WTC11 (cell line): Measurements from ENCODE around the gene CARD19. TPM values are rescaled to one million over a fixed set of nuclear protein-coding genes. Genes with fewer than 3 reads are reported as not detected.

ENCODE experiments used
- ATAC-seq: fragments of 200-7000 bp; cut with Tn5 transposase; 2 replicates; pipeline ENCODE4 v1.10.0; 2021; ENCODE audit warnings: mild to moderate bottlenecking, moderate library complexity
- CTCF ChIA-PET: fragments of 300-600 bp; sonication (Branson Sonifier 250); formaldehyde crosslinking; loops from one replicate; lab custom pipeline; 2021; ENCODE audit warnings: antibody characterized with exemption; lab: Charles Lee
- POLR2A ChIA-PET: fragments of 350-600 bp; sonication (Branson Sonifier 250); formaldehyde crosslinking; loops from one replicate; lab custom pipeline; 2021; ENCODE audit warnings: antibody characterized with exemption; lab: Charles Lee
- DNase-seq: peaks from one replicate; pipeline ENCODE4 v3.0.0; 2021; ENCODE audit warnings: low spot score
- H3K27ac Mint-ChIP-seq: 2 replicates; pipeline ENCODE4 v1.8.0; 2021; ENCODE audit warnings: mixed read lengths
- H3K27me3 Mint-ChIP-seq: 2 replicates; pipeline ENCODE4 v1.8.0; 2021; ENCODE audit warnings: low read depth, mild to moderate bottlenecking, moderate library complexity, mixed read lengths
- H3K36me3 Mint-ChIP-seq: 2 replicates; pipeline ENCODE4 v1.8.0; 2021; ENCODE audit warnings: mixed read lengths
- H3K4me1 Mint-ChIP-seq: 2 replicates; pipeline ENCODE4 v1.8.0; 2022; ENCODE audit warnings: mixed read lengths
- H3K4me3 Mint-ChIP-seq: 2 replicates; pipeline ENCODE4 v1.8.0; 2021; ENCODE audit warnings: mild to moderate bottlenecking, moderate library complexity, mixed read lengths
- H3K9me3 Mint-ChIP-seq: 2 replicates; pipeline ENCODE4 v1.8.0; 2021; ENCODE audit warnings: mixed read lengths
- AR ChIP-seq: fragments of 250-450 bp; sonication (Bioruptor Pico); IDR thresholded peaks from 2 replicates; pipeline ENCODE4 v1.9.0; 2021; ENCODE audit warnings: mild to moderate bottlenecking
- ARID4B ChIP-seq: sonication (generic); formaldehyde crosslinking; IDR thresholded peaks from 2 replicates; pipeline ENCODE4 v1.8.0; 2023; ENCODE audit warnings: missing genetic modification reagents, mild to moderate bottlenecking, borderline replicate concordance
- CREB1 ChIP-seq: sonication (generic); formaldehyde crosslinking; IDR thresholded peaks from 2 replicates; pipeline ENCODE4 v1.8.0; 2023; ENCODE audit warnings: mild to moderate bottlenecking, missing genetic modification reagents
- CTCF ChIP-seq: fragments of 200-600 bp; IDR thresholded peaks from 2 replicates; pipeline ENCODE4 v1.8.0; 2022; ENCODE audit warnings: antibody characterized with exemption
- ETV6 ChIP-seq: sonication (generic); formaldehyde crosslinking; IDR thresholded peaks from 2 replicates; pipeline ENCODE4 v1.8.1; 2022; ENCODE audit warnings: mild to moderate bottlenecking, missing genetic modification reagents
- FOXP1 ChIP-seq: sonication (generic); formaldehyde crosslinking; IDR thresholded peaks from 2 replicates; pipeline ENCODE4 v1.8.0; 2022; ENCODE audit warnings: missing genetic modification reagents, mild to moderate bottlenecking, moderate library complexity, borderline replicate concordance
- GTF2I ChIP-seq: fragments of 250-450 bp; sonication (Bioruptor Pico); conservative IDR thresholded peaks from 2 replicates; pipeline ENCODE4 v1.4.0; 2021; ENCODE audit warnings: mild to moderate bottlenecking
- JAZF1 ChIP-seq: fragments of 250-450 bp; sonication (Bioruptor Pico); IDR thresholded peaks from 2 replicates; pipeline ENCODE4 v1.9.0; 2021; ENCODE audit warnings: moderate library complexity, mild to moderate bottlenecking, inconsistent platforms
- MXD4 ChIP-seq: fragments of 250-450 bp; sonication (Bioruptor Pico); IDR thresholded peaks from 2 replicates; pipeline ENCODE4 v1.8.0; 2021; ENCODE audit warnings: mild to moderate bottlenecking, moderate library complexity, borderline replicate concordance
- SOX15 ChIP-seq: fragments of 250-450 bp; sonication (Bioruptor Pico); IDR thresholded peaks from 2 replicates; pipeline ENCODE4 v1.9.0; 2021; ENCODE audit warnings: mild to moderate bottlenecking
- SP1 ChIP-seq: sonication (generic); formaldehyde crosslinking; conservative IDR thresholded peaks from 2 replicates; pipeline ENCODE4 v1.8.1; 2022; ENCODE audit warnings: missing genetic modification reagents
- TEAD1 ChIP-seq: sonication (generic); formaldehyde crosslinking; IDR thresholded peaks from 2 replicates; pipeline ENCODE4 v1.8.0; 2022; ENCODE audit warnings: mild to moderate bottlenecking, missing genetic modification reagents
- TP53 ChIP-seq: sonication (generic); formaldehyde crosslinking; IDR thresholded peaks from 2 replicates; pipeline ENCODE4 v1.8.1; 2023; ENCODE audit warnings: mild to moderate bottlenecking, missing genetic modification reagents
- ZNF671 ChIP-seq: fragments of 250-450 bp; sonication (Bioruptor Pico); IDR thresholded peaks from 2 replicates; pipeline ENCODE4 v1.8.0; 2021; ENCODE audit warnings: mild to moderate bottlenecking
- total RNA-seq: library from RNA; stranded (reverse); gene quantifications from 3 replicates; pipeline ENCODE4 v1.2.3, GENCODE V29; 2021
- TF ChIP-seq, protein P1 (sequence below): fragments of 250-450 bp; sonication (Bioruptor Pico); IDR thresholded peaks from 2 replicates; pipeline ENCODE4 v1.9.0; 2021; ENCODE audit warnings: mild to moderate bottlenecking, borderline replicate concordance

The CARD19 gene
- total RNA-seq, 1 experiment from 2014 or later = 34.5 TPM

DNA sequence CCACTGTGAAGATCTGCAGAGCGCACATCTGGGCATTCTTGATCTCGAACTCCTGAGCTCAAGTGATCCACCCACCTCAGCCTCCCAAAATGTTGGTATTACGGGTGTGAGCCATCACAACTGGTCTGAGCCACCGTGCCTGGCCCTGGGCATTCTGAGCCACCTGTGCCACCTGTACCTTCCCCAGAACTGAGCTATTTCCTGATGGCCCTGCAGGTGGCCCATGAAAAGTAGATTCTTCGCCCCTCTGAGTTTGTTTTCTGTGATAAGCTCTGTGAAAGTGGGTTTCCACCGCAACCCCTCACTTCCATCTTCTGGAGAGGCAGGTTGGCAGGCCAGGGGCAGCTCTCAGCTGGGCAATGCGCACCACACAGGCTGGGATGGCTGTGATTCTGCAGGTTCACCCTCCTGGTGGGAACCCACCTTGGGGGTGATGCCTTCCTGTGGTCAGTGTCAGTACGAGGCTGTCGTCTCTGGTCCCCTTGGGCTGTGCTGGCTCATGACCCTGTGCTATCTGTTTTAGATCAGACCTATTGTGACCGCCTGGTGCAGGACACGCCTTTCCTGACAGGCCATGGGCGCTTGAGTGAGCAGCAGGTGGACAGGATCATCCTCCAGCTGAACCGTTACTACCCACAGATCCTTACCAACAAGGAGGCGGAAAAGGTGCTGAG, 11.3 kb downstream of the CARD19 start:
- DNase-seq = no peak
- Mint-ChIP-seq H3K4me3 (no peak overlapping the region), H3K9me3 (peaks cover 6% of the 10 kb centered on the region), H3K36me3 (peaks cover 5% of the 10 kb centered on the region), H3K4me1 (peaks cover 7% of the 10 kb centered on the region; the same call in 1 of the 2 replicates), H3K27ac (no peak overlapping the region), H3K27me3 (no peaks in the 10 kb centered on the region)
- no peak for ATAC-seq
- CTCF ChIA-PET = interaction anchor here (0.6 to 3.3 kb wide), 12 partner anchors 11 to 153 kb away, joined by 3 to 15 read pairs (median 3); partner anchors contain the start of genes CARD19 and NINJ1
- POLR2A ChIA-PET = no interaction called here
- TF ChIP-seq, protein P1, sequence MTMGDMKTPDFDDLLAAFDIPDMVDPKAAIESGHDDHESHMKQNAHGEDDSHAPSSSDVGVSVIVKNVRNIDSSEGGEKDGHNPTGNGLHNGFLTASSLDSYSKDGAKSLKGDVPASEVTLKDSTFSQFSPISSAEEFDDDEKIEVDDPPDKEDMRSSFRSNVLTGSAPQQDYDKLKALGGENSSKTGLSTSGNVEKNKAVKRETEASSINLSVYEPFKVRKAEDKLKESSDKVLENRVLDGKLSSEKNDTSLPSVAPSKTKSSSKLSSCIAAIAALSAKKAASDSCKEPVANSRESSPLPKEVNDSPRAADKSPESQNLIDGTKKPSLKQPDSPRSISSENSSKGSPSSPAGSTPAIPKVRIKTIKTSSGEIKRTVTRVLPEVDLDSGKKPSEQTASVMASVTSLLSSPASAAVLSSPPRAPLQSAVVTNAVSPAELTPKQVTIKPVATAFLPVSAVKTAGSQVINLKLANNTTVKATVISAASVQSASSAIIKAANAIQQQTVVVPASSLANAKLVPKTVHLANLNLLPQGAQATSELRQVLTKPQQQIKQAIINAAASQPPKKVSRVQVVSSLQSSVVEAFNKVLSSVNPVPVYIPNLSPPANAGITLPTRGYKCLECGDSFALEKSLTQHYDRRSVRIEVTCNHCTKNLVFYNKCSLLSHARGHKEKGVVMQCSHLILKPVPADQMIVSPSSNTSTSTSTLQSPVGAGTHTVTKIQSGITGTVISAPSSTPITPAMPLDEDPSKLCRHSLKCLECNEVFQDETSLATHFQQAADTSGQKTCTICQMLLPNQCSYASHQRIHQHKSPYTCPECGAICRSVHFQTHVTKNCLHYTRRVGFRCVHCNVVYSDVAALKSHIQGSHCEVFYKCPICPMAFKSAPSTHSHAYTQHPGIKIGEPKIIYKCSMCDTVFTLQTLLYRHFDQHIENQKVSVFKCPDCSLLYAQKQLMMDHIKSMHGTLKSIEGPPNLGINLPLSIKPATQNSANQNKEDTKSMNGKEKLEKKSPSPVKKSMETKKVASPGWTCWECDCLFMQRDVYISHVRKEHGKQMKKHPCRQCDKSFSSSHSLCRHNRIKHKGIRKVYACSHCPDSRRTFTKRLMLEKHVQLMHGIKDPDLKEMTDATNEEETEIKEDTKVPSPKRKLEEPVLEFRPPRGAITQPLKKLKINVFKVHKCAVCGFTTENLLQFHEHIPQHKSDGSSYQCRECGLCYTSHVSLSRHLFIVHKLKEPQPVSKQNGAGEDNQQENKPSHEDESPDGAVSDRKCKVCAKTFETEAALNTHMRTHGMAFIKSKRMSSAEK = no peak
- no peak for TF ChIP-seq SOX15 (CRISPR knock-in tag)
- TF ChIP-seq SP1 (CRISPR knock-in tag) = no peak
- TF ChIP-seq TP53 = no peak
- TF ChIP-seq MXD4 = no peak
- no peak for TF ChIP-seq CREB1 (CRISPR knock-in tag)
- no peak for TF ChIP-seq ARID4B (CRISPR knock-in tag)
- TF ChIP-seq ETV6 (CRISPR knock-in tag) = no peak
- no peak for TF ChIP-seq JAZF1
- no peak for TF ChIP-seq GTF2I
- TF ChIP-seq AR (CRISPR knock-in tag) = no peak
- TF ChIP-seq TEAD1 (CRISPR knock-in tag) = no peak
- TF ChIP-seq FOXP1 (CRISPR knock-in tag) = no peak
- no peak for TF ChIP-seq CTCF
- no peak for TF ChIP-seq ZNF671 (CRISPR knock-in tag)
